Measurements from ENCODE around the gene SLC5A11. TPM values are rescaled to one million over a fixed set of nuclear protein-coding genes. Genes with fewer than 3 reads are reported as not detected.

The SLC5A11 gene
- total and polyA plus RNA-seq, 4 donors, result 0.15 to 4.1 (median 0.92) TPM

DNA sequence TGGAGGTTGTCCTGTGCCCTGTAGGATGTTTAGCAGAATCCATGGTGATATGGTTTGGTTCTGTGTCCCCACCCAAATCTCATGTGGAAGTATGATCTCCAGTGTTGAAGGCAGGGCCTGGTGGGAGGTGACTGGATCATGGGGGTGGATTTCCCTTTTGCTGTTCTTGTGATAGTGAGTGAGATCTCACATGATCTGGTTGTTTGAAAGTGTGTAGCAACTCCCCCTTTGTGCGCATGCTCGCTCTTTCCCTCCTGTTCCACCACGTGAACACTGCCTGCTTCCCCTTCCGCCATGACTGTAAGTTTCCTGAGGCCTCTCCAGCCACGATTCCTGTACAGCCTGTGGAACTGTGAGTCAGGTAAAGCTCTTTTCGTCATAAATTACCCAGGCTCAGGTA, 107.5 kb downstream of the SLC5A11 start (continued):
- TF ChIP-seq, protein P1, sequence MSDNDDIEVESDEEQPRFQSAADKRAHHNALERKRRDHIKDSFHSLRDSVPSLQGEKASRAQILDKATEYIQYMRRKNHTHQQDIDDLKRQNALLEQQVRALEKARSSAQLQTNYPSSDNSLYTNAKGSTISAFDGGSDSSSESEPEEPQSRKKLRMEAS (IDR thresholded peaks at IDR 0.05), result no peak
- TF ChIP-seq SP1 (IDR thresholded peaks at IDR 0.05) (no peak), GABPA (IDR thresholded peaks at IDR 0.05 in 1 of 2, conservative IDR thresholded peaks at IDR 0.05 in 1 of 2) (no peak), RXRA (IDR thresholded peaks at IDR 0.05) (no peak), JUND (IDR thresholded peaks at IDR 0.05) (no peak), NR2F2 (IDR thresholded peaks at IDR 0.05) (no peak)
- TF ChIP-seq, protein P2, sequence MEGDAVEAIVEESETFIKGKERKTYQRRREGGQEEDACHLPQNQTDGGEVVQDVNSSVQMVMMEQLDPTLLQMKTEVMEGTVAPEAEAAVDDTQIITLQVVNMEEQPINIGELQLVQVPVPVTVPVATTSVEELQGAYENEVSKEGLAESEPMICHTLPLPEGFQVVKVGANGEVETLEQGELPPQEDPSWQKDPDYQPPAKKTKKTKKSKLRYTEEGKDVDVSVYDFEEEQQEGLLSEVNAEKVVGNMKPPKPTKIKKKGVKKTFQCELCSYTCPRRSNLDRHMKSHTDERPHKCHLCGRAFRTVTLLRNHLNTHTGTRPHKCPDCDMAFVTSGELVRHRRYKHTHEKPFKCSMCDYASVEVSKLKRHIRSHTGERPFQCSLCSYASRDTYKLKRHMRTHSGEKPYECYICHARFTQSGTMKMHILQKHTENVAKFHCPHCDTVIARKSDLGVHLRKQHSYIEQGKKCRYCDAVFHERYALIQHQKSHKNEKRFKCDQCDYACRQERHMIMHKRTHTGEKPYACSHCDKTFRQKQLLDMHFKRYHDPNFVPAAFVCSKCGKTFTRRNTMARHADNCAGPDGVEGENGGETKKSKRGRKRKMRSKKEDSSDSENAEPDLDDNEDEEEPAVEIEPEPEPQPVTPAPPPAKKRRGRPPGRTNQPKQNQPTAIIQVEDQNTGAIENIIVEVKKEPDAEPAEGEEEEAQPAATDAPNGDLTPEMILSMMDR (IDR thresholded peaks at IDR 0.05; ENCODE audit: low read depth, low read length, missing input control), result no peak

DNA sequence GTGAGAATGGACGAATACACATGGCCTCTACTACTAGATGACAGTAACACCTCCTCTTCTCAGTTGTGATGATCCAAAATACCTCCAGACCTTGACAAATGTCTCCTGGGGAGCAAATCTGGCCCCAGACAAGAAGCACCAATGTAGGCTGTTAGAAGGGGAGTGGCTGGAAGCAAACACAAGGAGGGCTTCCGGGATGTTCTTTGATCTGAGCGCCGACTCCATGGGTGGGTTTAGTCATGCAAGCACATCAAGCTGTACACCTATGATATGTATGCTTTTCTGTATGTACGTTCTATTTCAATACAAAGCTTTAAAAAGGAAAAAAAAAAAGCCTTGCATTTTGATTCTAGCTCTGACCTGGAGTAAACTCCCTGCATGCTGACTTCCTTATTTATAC, 108.0 kb downstream of the SLC5A11 start:
- TF ChIP-seq, protein P2 (IDR thresholded peaks at IDR 0.05; ENCODE audit: low read depth, low read length, missing input control), result no peak
- TF ChIP-seq TAF1 (conservative IDR thresholded peaks at IDR 0.05) (no peak), NR2F2 (IDR thresholded peaks at IDR 0.05) (no peak)
- DNase-seq (ENCODE audit: low spot score), result no peak
- peaks cover 15 to 74% (median 47%) of the 10 kb centered on the region in 4 donors for H3K36me3 ChIP-seq (ENCODE audit: control insufficient read depth in 4 of 4, insufficient read depth in 3 of 4, low read depth in 1 of 4, low read length in 3 of 4)
- 91% methylated on average over 5 of the region's 5 CpGs for WGBS
- no peaks in the 10 kb centered on the region for H3K9me3 ChIP-seq (ENCODE audit: control insufficient read depth in 4 of 4, low read length in 3 of 4)
- no peak overlapping the region for H3K4me3 ChIP-seq (ENCODE audit: low read depth in 1 of 3, low read length in 3 of 3)
- no peaks in the 10 kb centered on the region for H3K27me3 ChIP-seq (ENCODE audit: control insufficient read depth in 4 of 4, insufficient read depth in 4 of 4, low read length in 3 of 4)
- H3K27ac ChIP-seq (ENCODE audit: low read depth in 1 of 2, low read length in 2 of 2), result no peak overlapping the region
- H3K9ac ChIP-seq (ENCODE audit: low read depth in 1 of 2, low read length in 2 of 2), result no peak overlapping the region
- H3K4me1 ChIP-seq (ENCODE audit: control insufficient read depth in 4 of 4, insufficient read depth in 4 of 4, low read length in 3 of 4), result no peaks in the 10 kb centered on the region

DNA sequence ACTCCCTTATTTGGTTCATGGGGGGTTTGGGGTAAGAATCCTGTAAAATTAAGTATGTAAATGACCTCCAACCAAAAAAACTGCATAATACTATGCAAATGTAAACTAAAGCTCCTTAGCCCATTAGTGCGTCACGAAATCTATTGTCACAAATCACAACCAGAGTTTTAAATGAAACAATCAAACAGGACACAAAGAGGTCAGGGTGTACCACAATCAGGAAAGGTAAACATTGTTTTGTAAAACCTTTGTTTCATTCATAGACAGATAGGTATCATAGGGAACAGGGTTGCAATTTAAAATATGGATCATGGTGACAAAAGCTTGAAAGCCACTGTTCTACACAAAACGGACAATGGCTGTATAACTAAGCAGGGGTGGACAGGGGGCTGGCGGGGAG, 108.4 kb downstream of the SLC5A11 start:
- 91% methylated on average over 4 of the region's 4 CpGs for WGBS
- no peaks in the 10 kb centered on the region for H3K9me3 ChIP-seq (ENCODE audit: control insufficient read depth in 4 of 4, low read length in 3 of 4)
- H3K27ac ChIP-seq (ENCODE audit: low read depth in 1 of 2, low read length in 2 of 2), result no peak overlapping the region
- no peak for DNase-seq (ENCODE audit: low spot score)
- TF ChIP-seq FOXA1 (IDR thresholded peaks at IDR 0.05) (no peak), JUND (IDR thresholded peaks at IDR 0.05) (no peak)
- H3K4me3 ChIP-seq (ENCODE audit: low read depth in 1 of 3, low read length in 3 of 3), result no peak overlapping the region
- H3K27me3 ChIP-seq (ENCODE audit: control insufficient read depth in 4 of 4, insufficient read depth in 4 of 4, low read length in 3 of 4), result no peaks in the 10 kb centered on the region
- H3K4me1 ChIP-seq (ENCODE audit: control insufficient read depth in 4 of 4, insufficient read depth in 4 of 4, low read length in 3 of 4), result no peaks in the 10 kb centered on the region
- peaks cover 15 to 75% (median 47%) of the 10 kb centered on the region in 4 donors for H3K36me3 ChIP-seq (ENCODE audit: control insufficient read depth in 4 of 4, insufficient read depth in 3 of 4, low read depth in 1 of 4, low read length in 3 of 4)
- no peak overlapping the region for H3K9ac ChIP-seq (ENCODE audit: low read depth in 1 of 2, low read length in 2 of 2)

DNA sequence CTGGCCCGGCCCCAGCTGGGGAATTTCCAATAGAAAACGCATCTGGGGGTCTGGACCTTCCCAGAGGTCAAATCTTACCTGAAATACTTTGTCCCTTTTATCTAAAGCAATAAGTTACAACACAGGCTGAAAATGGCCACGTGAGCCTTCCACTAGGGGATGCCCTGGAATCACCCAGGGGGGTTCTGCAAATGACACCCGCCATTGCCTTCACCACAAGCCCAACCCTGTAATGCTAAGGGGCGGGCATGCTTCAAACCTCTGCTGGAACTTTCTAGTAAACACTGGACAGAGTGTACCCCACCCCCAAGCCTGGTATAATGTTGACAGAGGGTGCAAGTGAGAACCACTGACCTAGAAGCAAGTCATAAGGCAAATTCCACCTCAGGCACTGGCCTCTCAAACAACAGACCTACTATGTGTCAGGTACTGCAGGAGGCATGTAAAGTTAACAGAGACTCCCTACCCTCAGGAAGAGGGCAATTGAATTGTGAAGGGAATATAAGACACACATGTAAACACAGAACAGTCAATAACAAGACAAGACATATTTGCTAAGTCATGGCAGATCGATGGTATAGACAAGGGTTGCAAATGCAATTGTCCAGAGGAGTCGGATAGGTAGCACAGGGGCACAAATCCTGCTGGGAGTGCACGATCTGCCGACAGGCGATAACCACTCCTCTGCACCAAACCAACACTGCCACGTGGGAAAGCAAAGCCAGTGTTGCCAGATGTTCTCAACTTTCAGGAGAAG, 110.4 kb downstream of the SLC5A11 start:
- no peaks in the 10 kb centered on the region for H3K27me3 ChIP-seq (ENCODE audit: control insufficient read depth in 4 of 4, insufficient read depth in 4 of 4, low read length in 3 of 4)
- no peaks in the 10 kb centered on the region for H3K4me1 ChIP-seq (ENCODE audit: control insufficient read depth in 4 of 4, insufficient read depth in 4 of 4, low read length in 3 of 4)
- H3K36me3 ChIP-seq (ENCODE audit: control insufficient read depth in 4 of 4, insufficient read depth in 3 of 4, low read depth in 1 of 4, low read length in 3 of 4), result peaks cover 15 to 75% (median 46%) of the 10 kb centered on the region in 4 donors
- H3K9ac ChIP-seq (ENCODE audit: low read depth in 1 of 2, low read length in 2 of 2), result no peak overlapping the region
- TF ChIP-seq HNF4G (IDR thresholded peaks at IDR 0.05) (no peak), RAD21 (IDR thresholded peaks at IDR 0.05) (peak in 1 of 2 donors; percentile 16)
- H3K4me3 ChIP-seq (ENCODE audit: low read depth in 1 of 3, low read length in 3 of 3), result no peak overlapping the region
- H3K27ac ChIP-seq (ENCODE audit: low read depth in 1 of 2, low read length in 2 of 2), result no peak overlapping the region
- WGBS, result 82% methylated on average over 11 of the region's 11 CpGs
- no peaks in the 10 kb centered on the region for H3K9me3 ChIP-seq (ENCODE audit: control insufficient read depth in 4 of 4, low read length in 3 of 4)
- no peak for DNase-seq (ENCODE audit: low spot score)

Data from liver (tissue), 9 donors.